ENCODE data around the gene ZNF200.

DNA sequence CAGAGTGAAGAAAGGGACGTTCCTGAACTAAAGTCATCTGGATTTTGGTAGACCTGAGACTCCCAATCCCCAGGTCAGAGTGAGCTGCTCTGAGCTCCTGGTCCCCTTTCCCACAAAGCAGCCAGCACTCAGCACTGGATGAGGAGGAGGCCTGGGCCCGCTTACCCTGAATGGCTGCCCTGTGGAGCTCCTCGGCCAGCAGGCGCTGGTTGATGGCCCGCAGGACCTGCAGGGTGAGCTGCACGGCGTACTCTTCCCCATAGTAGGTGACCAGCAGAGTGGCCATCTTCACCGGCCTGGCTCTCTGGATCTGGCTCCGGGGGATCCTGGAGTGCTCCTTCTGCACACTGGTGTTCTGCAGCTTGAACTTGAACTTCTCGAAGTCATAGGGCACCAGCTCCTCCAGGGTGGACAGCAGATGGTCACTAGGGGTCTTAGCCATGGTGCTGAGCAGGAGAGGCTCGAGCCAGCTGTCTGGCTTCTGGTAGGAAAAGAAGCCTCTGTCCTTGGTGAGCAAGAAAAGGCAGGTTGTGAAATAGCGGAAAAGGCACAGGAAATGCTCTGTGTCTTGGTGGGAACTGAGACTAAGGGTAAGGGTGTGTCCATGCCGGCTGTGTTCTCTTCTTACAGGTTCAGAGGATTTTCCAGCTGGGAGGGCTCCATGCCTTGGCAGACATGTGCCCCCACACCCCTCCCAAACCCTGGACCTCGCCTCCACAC, 21.3 kb upstream of the ZNF200 start, which contains the start of gene MEFV:
- TF ChIP-seq, protein P1, sequence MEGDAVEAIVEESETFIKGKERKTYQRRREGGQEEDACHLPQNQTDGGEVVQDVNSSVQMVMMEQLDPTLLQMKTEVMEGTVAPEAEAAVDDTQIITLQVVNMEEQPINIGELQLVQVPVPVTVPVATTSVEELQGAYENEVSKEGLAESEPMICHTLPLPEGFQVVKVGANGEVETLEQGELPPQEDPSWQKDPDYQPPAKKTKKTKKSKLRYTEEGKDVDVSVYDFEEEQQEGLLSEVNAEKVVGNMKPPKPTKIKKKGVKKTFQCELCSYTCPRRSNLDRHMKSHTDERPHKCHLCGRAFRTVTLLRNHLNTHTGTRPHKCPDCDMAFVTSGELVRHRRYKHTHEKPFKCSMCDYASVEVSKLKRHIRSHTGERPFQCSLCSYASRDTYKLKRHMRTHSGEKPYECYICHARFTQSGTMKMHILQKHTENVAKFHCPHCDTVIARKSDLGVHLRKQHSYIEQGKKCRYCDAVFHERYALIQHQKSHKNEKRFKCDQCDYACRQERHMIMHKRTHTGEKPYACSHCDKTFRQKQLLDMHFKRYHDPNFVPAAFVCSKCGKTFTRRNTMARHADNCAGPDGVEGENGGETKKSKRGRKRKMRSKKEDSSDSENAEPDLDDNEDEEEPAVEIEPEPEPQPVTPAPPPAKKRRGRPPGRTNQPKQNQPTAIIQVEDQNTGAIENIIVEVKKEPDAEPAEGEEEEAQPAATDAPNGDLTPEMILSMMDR (IDR thresholded peaks at IDR 0.05) = no peak
- TF ChIP-seq ZFX (IDR thresholded peaks at IDR 0.05; ENCODE audit: borderline replicate concordance) = no peak

All from 22Rv1 (cell line).